Measurements from ENCODE around the gene ERAP2.

DNA sequence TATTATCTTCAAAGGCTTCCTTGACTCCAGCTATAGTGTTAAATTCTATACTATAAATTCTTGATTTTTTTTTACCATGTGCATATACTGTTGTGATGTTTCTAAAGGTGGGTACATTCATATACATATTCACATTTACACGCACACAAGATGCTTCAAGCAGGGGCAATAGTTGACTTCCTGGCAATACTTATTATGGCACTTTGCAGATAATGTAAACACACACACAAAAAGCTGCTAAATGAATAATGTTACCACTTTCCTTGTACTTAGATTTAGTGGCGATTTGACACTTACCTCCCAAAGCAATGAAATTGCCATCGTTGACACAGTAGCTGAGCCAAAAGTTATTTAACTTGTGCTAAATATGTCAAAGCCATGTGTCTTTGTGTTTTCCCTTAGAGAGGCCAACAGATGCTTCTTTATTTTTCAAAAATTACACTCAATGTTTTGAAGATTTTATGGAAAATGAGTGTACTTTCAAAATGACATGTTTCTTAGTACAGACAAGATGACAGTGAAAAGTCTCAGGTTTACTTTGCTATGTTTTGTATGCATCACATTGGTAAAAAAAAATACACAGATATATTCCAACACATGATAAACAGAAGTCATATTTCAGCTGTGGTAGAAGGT is 12.2 kb upstream of the ERAP2 start:
- no peak for TF ChIP-seq POLR2A (IDR thresholded peaks at IDR 0.05; ENCODE audit: insufficient read depth in 1 of 2, low read depth in 2 of 2, low read length in 2 of 2)
- TF ChIP-seq BHLHE40 (IDR thresholded peaks at IDR 0.05; ENCODE audit: low read length), result no peak
- no peak for TF ChIP-seq GABPB1 (CRISPR knock-in tag; IDR thresholded peaks at IDR 0.05)
- TF ChIP-seq FOXM1 (CRISPR knock-in tag; IDR thresholded peaks at IDR 0.05), result no peak
- no peak for TF ChIP-seq SMARCE1 (IDR thresholded peaks at IDR 0.05; ENCODE audit: borderline replicate concordance)
- TF ChIP-seq ZNF720 (CRISPR knock-in tag; IDR thresholded peaks at IDR 0.05), result no peak
- TF ChIP-seq, protein P1, sequence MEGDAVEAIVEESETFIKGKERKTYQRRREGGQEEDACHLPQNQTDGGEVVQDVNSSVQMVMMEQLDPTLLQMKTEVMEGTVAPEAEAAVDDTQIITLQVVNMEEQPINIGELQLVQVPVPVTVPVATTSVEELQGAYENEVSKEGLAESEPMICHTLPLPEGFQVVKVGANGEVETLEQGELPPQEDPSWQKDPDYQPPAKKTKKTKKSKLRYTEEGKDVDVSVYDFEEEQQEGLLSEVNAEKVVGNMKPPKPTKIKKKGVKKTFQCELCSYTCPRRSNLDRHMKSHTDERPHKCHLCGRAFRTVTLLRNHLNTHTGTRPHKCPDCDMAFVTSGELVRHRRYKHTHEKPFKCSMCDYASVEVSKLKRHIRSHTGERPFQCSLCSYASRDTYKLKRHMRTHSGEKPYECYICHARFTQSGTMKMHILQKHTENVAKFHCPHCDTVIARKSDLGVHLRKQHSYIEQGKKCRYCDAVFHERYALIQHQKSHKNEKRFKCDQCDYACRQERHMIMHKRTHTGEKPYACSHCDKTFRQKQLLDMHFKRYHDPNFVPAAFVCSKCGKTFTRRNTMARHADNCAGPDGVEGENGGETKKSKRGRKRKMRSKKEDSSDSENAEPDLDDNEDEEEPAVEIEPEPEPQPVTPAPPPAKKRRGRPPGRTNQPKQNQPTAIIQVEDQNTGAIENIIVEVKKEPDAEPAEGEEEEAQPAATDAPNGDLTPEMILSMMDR (CRISPR knock-in tag; IDR thresholded peaks at IDR 0.05), result no peak
- TF ChIP-seq NFIC (IDR thresholded peaks at IDR 0.05; ENCODE audit: low read length), result no peak
- TF ChIP-seq NFKBIZ (CRISPR knock-in tag; IDR thresholded peaks at IDR 0.05), result no peak
- TF ChIP-seq, protein P2, sequence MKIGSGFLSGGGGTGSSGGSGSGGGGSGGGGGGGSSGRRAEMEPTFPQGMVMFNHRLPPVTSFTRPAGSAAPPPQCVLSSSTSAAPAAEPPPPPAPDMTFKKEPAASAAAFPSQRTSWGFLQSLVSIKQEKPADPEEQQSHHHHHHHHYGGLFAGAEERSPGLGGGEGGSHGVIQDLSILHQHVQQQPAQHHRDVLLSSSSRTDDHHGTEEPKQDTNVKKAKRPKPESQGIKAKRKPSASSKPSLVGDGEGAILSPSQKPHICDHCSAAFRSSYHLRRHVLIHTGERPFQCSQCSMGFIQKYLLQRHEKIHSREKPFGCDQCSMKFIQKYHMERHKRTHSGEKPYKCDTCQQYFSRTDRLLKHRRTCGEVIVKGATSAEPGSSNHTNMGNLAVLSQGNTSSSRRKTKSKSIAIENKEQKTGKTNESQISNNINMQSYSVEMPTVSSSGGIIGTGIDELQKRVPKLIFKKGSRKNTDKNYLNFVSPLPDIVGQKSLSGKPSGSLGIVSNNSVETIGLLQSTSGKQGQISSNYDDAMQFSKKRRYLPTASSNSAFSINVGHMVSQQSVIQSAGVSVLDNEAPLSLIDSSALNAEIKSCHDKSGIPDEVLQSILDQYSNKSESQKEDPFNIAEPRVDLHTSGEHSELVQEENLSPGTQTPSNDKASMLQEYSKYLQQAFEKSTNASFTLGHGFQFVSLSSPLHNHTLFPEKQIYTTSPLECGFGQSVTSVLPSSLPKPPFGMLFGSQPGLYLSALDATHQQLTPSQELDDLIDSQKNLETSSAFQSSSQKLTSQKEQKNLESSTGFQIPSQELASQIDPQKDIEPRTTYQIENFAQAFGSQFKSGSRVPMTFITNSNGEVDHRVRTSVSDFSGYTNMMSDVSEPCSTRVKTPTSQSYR (CRISPR knock-in tag; IDR thresholded peaks at IDR 0.05; ENCODE audit: borderline replicate concordance), result no peak
- TF ChIP-seq HDAC2 (CRISPR knock-in tag; IDR thresholded peaks at IDR 0.05), result no peak
- no peak for TF ChIP-seq POLR2AphosphoS2 (IDR thresholded peaks at IDR 0.05; ENCODE audit: low read depth, low read length)
- TF ChIP-seq ZNF121 (CRISPR knock-in tag; IDR thresholded peaks at IDR 0.05), result no peak

All from HepG2 (cell line).